Central memory CD4-positive, alpha-beta T cell (primary cell): ENCODE results near the gene ZNF280C.
"Not testable (repeated sequence)": the region's sequence is repeated elsewhere in the genome, so short reads cannot be mapped to it uniquely, and the experiment has no call there.

ENCODE experiments used
- DNase-seq: peaks from one replicate; pipeline ENCODE4 v3.0.0; 2022
- total RNA-seq, 3 experiments: gene quantifications; one replicate each; lab custom pipeline; 2026; lab: John Stamatoyannopoulos, UW

ZNF280C gene
- total RNA-seq = 8.8 to 14.9 (median 10.8) reads per million in 3 experiments

GRCh38 chrX:130268449-130269170 lies at the start of gene ZNF280C:
TSS of gene ZNF280C (minus strand) at chrX:130268899. CDS start at chrX:130260449, 8,450 bp downstream.
- peak; percentile 88 for DNase-seq

DNA sequence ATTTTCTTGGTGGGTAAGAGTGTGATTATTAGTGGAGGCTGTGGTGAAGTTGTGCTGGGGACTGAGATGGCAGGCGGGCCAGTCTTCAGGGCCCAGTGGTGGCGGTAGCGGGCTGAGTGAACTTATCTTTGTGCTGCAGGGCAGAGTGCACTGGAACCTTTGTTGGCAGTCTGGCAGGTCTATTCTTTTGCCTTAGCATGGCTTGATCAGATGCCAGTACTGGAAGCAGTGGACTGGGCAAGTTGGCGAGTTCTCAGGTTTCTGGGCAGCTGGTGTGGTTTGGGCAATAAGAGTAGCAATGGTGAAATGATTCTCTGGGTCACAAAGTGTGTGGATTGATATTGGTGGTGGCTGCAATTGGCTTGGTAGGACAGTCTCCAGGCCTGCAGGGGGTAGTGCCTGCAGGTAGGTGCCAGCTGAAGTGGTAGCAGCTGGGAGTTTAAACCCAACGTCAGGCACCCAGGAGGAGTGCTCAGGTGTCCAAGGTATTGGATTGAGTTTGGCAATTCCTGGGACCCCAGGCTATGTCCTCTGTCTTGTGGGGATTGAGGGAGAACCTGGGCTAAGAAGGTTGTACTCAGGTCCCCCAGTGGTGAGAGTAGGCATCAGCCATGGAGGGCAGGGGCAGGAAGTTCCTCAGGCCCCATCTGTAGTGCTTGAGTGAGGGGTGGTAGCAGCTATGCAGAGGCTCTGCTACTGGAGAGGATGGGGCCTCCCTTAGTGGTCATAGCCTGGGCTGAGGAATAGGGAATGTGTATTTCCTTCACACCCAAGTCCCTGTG lies 36.1 kb upstream of the ZNF280C start:
- DNase-seq = no peak

- no peak for DNase-seq
Observed at GRCh38 chrX:130301977-130302376, 33.3 kb upstream of the ZNF280C start.

- no peak for DNase-seq
Observed at GRCh38 chrX:130301405-130301804, 32.7 kb upstream of the ZNF280C start.

DNA sequence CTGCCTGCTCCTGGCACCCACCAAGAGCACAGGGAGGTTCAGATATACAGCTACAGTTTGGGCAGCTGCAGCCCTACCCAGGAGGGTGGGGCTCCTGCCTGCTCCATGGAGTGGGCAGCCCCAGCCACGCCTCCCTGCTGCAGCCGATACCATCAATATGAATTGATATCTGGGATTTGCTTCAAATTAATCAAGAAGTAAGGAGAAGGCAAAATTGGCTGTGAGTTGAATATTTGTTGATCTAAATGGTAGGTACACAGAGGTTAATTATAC lies 31.2 kb upstream of the ZNF280C start:
- DNase-seq = no peak

GRCh38 chrX:130299279-130300009 lies 30.7 kb upstream of the ZNF280C start:
- DNase-seq = no peak

DNA sequence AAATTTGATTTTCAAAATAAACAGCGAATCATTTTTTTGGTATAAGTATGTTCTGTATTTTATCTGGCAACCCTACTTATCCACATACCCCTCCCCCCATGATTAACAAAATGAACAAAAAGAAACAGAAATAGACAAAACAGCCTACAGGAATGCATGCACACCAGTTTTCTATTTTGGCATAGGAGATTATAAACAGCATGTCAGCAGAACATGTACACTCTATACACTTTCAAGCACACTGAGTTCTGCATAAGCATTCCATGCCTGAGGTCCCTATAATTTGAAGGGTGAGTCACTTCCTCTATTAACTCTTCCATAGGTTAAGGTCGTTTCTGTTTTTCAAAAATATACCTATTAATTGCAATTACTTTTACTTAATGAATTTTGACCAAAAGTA lies 28.0 kb upstream of the ZNF280C start:
- no peak for DNase-seq

DNA sequence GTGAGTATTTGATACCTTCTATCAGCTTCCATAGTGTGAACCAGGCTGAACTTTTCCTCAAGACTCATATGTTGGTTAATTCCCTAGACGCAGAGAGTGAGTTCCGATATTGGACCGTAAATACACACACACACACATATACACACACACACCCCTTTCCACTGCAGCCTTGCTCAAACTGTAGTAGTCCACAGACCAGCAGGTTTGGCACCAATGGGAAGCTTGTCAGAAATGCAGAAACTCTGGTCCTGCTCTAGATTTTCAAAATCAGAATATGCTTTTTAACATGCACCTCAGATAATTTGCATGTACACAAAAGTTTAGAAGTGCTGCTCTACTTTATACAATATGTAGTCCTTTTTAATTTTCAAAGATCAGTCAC lies 27.6 kb upstream of the ZNF280C start:
- DNase-seq = no peak

DNA sequence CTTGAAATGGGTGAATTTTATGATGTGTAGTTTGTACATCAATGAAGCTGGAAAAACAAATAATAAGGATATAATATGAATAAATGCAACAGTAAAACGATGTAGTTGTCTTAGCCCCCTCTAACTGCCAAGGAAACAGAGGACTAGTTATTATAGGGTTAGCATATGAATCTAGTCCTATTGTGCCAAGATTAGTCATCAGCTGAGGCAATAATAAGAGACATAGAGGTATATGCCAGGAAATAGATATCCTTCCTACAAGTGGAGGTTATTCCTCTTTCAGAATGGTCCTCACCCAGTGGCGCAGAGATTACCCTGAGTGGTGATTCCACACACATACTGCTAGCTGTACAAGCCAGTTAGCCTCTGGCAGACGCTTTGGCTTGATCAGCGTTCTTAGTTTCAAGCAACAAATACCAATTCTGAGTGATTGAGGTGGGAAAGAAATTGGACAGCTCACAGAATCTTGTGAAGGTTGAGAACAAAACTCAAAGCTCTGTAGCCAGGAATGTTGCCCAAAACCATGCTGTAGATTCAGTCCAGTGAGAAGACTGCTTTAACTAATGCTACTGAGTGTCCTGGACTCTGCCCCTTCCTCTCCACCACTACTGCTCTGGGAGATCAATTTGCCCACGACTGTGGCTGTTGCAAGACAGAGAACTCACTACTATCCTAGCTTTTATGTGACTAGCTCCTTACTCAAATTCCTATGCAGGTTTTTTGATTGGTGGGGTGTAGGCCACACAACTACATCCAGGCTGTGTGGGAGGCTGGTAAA lies 27.0 kb upstream of the ZNF280C start:
- DNase-seq = no peak

DNA sequence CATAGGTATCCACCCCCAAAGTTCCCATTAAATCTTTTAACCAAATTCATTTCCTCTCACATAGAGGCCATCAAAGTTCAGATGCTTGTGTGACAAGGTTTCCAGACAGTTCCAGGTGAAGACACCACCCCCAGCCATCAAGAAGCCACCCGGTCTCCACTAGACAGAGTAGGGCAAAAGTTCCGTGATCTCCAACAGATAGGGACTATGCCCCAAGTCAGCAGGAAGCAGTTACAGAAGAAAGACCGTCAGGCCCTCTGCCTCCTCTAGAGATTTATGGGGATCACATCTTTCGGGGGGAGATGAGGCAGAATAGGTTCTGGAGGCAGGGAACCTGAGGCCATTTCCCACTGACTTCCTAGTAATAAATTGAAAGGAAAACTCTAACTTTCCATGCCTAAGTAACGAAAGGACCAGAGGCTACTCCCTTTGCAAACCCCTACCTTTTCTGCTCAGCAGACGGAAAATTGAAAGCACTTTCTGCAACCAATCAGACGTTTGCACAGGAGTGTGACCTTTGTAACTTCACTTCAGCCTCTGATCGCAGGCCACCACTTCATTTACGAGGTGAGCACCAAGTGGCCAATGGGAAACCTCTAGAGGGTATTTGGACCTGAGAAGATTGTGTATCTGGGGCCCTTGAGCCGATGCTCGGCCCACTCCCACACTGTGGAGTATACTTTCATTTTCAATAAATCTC lies 18.5 kb upstream of the ZNF280C start:
- no peak for DNase-seq

DNA sequence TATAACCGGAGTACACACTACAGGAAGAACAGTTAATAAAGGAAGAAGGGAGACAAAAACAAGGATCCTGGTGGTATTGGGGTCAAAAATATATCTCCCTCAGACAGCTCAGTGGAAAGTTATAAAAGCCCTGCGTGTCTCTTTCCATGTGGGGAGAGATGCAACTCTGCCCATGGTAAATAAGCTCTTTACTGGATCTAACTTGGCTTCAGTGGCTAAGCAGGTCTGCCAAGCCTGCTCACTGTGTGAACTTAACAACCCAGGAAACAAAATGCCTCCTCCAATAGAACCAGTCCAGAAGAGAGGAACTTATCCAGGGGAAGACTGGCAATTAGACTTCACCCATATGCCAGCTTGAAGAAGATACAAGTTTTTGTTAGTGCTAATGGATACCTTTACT lies 17.0 kb upstream of the ZNF280C start:
- DNase-seq = no peak

DNA sequence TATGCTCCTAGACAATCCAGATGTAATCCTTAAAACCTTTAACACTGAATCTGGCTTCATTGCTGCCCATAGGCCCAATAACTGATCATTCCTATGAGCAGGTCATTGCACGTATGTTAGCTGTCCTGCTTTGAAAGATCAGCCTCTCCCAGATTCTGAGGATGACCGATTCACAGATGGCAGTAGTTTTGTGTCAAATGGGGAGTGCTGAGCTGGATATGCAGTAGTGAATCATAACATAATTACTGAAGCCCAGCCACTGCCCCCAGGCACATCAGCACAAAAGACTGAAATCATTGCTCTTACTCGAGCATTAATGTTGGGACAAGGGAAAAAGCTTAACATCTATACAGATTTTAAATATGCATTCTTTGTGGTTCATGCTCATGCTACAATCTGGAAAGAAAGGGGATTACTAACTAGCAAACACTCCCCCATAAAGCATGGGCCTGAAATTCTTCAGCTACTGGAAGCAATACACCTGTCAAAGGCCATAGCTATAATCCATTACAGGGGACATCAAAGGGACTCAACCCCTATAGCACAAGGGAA lies 16.4 kb upstream of the ZNF280C start:
- no peak for DNase-seq

DNA sequence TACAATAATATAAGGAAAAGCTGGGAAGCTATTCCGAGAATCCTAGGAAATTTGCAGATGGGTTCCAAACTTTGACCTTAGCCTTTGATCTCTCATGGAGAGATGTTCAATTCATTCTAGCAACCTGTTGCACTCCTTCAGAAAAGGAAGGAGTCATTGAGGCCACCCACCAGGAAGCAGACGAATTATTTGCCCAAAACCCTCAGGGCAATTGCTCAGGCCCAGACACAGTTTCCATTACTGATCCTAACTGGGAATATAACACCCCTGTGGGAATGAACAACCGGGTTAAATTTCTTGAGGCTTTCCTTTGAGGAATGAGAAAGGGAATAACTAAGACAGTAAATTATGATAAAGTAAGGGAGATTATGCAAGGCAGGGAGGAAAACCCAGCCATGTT lies 13.5 kb upstream of the ZNF280C start:
- no peak for DNase-seq

DNA sequence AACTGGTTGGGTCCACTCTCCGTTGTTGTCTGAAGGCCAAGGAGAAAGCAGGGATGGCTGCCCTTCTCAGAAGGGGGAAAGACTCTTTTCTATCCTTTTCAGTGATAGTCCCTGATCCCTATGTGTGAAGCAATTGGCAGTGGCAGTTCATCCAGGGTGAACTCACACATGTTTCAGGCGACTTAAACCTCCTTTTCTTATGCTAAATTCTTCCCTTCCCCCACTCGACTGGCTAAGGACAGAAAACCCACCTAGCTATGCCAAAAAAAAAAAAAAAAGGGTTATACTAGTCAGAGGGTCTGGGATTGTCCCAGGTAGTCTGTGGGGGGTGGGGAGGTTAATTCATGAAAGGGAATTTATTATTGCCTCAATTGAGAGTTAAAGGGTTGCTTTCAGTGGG lies 12.2 kb upstream of the ZNF280C start:
- DNase-seq = no peak

- DNase-seq = not testable (repeated sequence)
Observed at GRCh38 chrX:130272253-130272652, 3.6 kb upstream of the ZNF280C start.

DNA sequence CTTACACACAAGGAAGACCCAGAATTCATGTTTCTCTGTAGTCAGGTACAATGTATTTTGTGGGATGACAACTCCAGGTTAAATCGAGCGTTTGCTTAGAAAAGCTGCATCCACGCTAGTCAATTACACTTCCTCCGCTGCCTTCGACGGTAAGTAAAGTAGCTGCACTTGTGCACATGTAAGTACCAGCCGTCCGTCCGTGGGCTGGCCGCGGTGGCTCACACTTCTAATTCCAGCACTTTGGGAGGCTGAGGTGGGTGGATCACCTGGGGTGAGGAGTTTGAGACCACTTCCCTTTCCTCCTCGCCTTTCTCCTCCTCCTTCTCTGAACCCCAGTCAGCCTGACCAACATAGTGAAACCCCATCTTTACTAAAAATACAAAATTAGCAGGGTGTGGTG lies 692 bp upstream of the ZNF280C start:
- not testable (repeated sequence) for DNase-seq

DNA sequence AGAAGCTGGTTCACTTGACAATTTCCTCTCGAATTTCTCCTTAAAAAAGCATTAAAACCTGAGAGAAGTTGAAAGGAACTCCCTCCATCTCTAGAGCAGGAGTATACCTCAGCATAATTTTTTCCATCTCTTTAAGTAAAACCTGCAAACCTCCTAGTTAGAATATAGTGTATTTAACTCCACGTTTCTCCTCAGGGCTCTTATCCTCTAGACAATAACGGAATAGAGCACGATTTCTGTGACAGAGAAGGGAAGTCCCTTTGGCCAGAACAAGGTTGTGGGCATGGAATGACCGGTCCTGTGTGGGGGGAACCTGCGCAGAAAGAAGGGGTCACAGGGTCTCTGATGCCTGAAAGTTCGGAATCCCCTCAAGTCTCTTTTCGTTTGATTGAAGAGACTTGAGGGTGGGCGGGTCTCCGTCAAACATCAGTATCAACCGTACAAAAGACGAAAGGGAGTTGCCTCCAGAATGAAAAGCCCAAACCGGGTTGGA lies 697 bp downstream of the ZNF280C start:
- DNase-seq = no peak

- DNase-seq = no peak
Observed at GRCh38 chrX:130264573-130264972, 4.1 kb downstream of the ZNF280C start.

- DNase-seq = no peak
Observed at GRCh38 chrX:130263016-130263415, 5.7 kb downstream of the ZNF280C start.

- DNase-seq = no peak
Observed at GRCh38 chrX:130262231-130262630, 6.5 kb downstream of the ZNF280C start.

GRCh38 chrX:130261296-130261893 lies 7.3 kb downstream of the ZNF280C start:
- no peak for DNase-seq
